ENCODE results near the gene TUFM. TPM values are rescaled to one million over a fixed set of nuclear protein-coding genes. Genes with fewer than 3 reads are reported as not detected.

TUFM gene
- total RNA-seq, 1 experiment from 2014 or later: 342 TPM

DNA sequence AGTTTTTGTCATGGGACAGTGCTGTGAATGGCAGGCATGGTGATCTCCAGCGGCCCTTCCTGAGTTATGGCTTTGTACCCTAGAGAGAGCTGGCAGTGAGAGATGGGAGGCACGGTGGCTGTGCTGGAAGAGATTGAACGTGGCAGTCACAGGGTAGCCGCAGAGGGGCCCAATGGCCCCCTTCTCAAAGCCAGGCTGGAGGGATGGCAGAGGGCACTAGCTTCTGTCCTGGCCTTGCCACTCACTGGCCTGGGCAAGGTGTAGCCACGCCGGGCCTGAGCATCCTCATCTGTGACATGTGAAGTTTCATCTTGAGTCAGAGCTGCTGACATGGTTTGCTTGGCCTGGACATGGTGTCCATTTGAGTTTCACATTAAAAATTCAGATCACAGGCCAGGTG lies 28.3 kb upstream of the TUFM start:
- H3K27ac ChIP-seq: no peak overlapping the region
- no peak overlapping the region for H3K4me3 ChIP-seq
- H2AFZ ChIP-seq: no peak overlapping the region
- ChIA-PET CTCF (no interaction called here), POLR2A (ENCODE audit: unreplicated experiment) (interaction anchor here (0.6 kb wide), 1 partner anchor 25 kb away, joined by 5 read pairs; no protein-coding TSS in a partner anchor)
- peaks cover 3% of the 10 kb centered on the region; the same call in 1 of the 2 replicates for H4K20me1 ChIP-seq (ENCODE audit: insufficient read depth)
- no TSS peak for BruUV-seq (replicated peaks)
- H3K9me3 ChIP-seq (ENCODE audit: insufficient read depth, low read depth): no peaks in the 10 kb centered on the region
- no peaks in the 10 kb centered on the region for H3K36me3 ChIP-seq (ENCODE audit: low read depth)
- H3F3A ChIP-seq (ENCODE audit: insufficient read depth, low read depth): peaks cover 17% of the 10 kb centered on the region; the same call in 1 of the 2 replicates
- peaks cover 6% of the 10 kb centered on the region; the same call in 1 of the 2 replicates for H3K4me1 ChIP-seq (replicated peaks; ENCODE audit: insufficient read depth)
- DNase-seq: no peak
- H3K79me2 ChIP-seq (ENCODE audit: low read depth): no peaks in the 10 kb centered on the region
- TF ChIP-seq, protein P1, sequence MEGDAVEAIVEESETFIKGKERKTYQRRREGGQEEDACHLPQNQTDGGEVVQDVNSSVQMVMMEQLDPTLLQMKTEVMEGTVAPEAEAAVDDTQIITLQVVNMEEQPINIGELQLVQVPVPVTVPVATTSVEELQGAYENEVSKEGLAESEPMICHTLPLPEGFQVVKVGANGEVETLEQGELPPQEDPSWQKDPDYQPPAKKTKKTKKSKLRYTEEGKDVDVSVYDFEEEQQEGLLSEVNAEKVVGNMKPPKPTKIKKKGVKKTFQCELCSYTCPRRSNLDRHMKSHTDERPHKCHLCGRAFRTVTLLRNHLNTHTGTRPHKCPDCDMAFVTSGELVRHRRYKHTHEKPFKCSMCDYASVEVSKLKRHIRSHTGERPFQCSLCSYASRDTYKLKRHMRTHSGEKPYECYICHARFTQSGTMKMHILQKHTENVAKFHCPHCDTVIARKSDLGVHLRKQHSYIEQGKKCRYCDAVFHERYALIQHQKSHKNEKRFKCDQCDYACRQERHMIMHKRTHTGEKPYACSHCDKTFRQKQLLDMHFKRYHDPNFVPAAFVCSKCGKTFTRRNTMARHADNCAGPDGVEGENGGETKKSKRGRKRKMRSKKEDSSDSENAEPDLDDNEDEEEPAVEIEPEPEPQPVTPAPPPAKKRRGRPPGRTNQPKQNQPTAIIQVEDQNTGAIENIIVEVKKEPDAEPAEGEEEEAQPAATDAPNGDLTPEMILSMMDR (conservative IDR thresholded peaks at IDR 0.05): no peak
- no peak for TF ChIP-seq EZH2 (IDR thresholded peaks at IDR 0.05; ENCODE audit: low read depth)
- intact Hi-C loops (cut with micrococcal nuclease; ENCODE audit: unreplicated experiment): no loop called here
- no peaks in the 10 kb centered on the region for H3K27me3 ChIP-seq (ENCODE audit: insufficient read depth, low read depth)
- no peak overlapping the region for H3K4me2 ChIP-seq
- H3K9me2 ChIP-seq (ENCODE audit: insufficient read depth): no peaks in the 10 kb centered on the region

DNA sequence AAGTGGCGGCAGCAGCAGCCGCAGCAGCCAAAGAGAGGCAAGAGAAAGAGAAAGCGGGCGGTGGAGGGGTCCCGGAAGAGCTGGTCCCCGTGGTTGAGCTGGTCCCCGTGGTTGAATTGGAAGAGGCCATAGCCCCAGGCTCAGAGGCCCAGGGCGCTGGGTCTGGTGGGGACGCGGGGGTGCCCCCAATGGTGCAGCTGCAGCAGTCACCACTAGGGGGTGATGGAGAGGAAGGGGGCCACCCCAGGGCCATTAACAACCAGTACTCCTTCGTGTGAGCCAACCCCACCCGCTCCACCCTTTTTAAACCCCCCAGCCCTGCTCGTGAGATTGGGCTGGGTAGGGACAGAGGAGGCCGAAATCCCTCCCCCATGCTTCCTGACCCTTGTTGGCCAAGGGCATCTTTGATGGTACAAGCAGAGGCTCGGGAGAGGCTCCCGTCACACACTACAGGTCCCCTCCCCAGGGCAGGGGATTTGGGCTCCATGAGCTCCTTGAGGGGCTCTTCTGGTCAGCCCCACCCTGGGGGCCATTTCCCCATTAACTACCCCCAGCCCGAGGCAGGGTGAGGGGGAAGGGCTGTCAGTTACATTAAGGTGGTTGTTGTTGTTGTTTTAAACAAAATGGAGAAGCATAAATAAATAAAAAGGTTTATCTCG lies 27.5 kb upstream of the TUFM start:
- Histone ChIP-seq H2AFZ (no peak overlapping the region), H3K4me2 (no peak overlapping the region), H3K4me1 (replicated peaks; ENCODE audit: insufficient read depth) (peaks cover under 1% of the 10 kb centered on the region; the same call in 1 of the 2 replicates), H4K20me1 (ENCODE audit: insufficient read depth) (peaks cover 3% of the 10 kb centered on the region; the same call in 1 of the 2 replicates), H3K9me3 (ENCODE audit: insufficient read depth, low read depth) (no peaks in the 10 kb centered on the region), H3K4me3 (no peak overlapping the region), H3K27ac (no peak overlapping the region), H3K9me2 (ENCODE audit: insufficient read depth) (no peaks in the 10 kb centered on the region), H3F3A (ENCODE audit: insufficient read depth, low read depth) (peaks cover 17% of the 10 kb centered on the region; the same call in 1 of the 2 replicates), H3K36me3 (ENCODE audit: low read depth) (0 out of 2 replicates have a peak, but pooled peaks cover 2% of the 10 kb centered on the region), H3K79me2 (ENCODE audit: low read depth) (no peaks in the 10 kb centered on the region), H3K27me3 (ENCODE audit: insufficient read depth, low read depth) (no peaks in the 10 kb centered on the region)
- intact Hi-C loops (cut with micrococcal nuclease; ENCODE audit: unreplicated experiment): no loop called here
- CTCF ChIA-PET: interaction anchor here (0.7 kb wide), 1 partner anchor 78 kb away, joined by 4 read pairs; no protein-coding TSS in a partner anchor
- DNase-seq: peak in 1 of 2 experiments; percentile 44
- POLR2A ChIA-PET (ENCODE audit: unreplicated experiment): interaction anchor here (0.5 kb wide), 1 partner anchor 10 kb away, joined by 13 read pairs; the partner anchor contains the start of gene SH2B1
- no TSS peak for BruUV-seq (replicated peaks)
- TF ChIP-seq, protein P1 (conservative IDR thresholded peaks at IDR 0.05): peak; percentile 81
- no peak for TF ChIP-seq EZH2 (IDR thresholded peaks at IDR 0.05; ENCODE audit: low read depth)

DNA sequence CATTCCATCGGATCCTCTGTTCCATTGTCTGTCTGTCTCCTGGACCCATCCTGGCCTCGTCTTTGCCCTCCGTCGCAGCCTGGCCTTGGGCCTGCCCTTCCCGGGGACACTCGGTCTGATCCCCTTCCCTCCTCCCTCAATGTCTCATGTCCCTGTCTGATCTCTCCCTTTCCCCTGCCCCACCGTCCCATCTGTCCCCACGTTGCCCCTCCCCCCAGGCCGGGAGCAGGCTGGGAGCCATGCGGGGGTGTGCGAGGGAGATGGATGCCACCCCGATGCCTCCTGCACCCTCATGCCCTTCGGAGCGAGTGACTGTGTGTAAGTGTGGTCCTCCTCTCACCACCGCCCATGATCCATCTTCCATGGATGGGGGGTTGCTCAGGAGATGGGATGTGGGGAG lies 26.8 kb upstream of the TUFM start:
- no TSS peak for BruUV-seq (replicated peaks)
- CTCF ChIA-PET: no interaction called here
- H3K79me2 ChIP-seq (ENCODE audit: low read depth): no peaks in the 10 kb centered on the region

More for the DNA sequence above, 26.8 kb upstream of the TUFM start:
- Histone ChIP-seq H3K27ac (no peak overlapping the region), H4K20me1 (ENCODE audit: insufficient read depth) (peaks cover 3% of the 10 kb centered on the region; the same call in 1 of the 2 replicates), H3K27me3 (ENCODE audit: insufficient read depth, low read depth) (no peaks in the 10 kb centered on the region), H3K36me3 (ENCODE audit: low read depth) (0 out of 2 replicates have a peak, but pooled peaks cover 4% of the 10 kb centered on the region), H3K4me3 (no peak overlapping the region), H3K4me1 (replicated peaks; ENCODE audit: insufficient read depth) (no peaks in the 10 kb centered on the region), H3K4me2 (no peak overlapping the region), H3K9me2 (ENCODE audit: insufficient read depth) (no peaks in the 10 kb centered on the region), H3K9me3 (ENCODE audit: insufficient read depth, low read depth) (no peaks in the 10 kb centered on the region), H3F3A (ENCODE audit: insufficient read depth, low read depth) (peaks cover 17% of the 10 kb centered on the region; the same call in 1 of the 2 replicates), H2AFZ (no peak overlapping the region)
- DNase-seq: no peak
- intact Hi-C loops (cut with micrococcal nuclease; ENCODE audit: unreplicated experiment): no loop called here
- TF ChIP-seq EZH2 (IDR thresholded peaks at IDR 0.05; ENCODE audit: low read depth): no peak
- TF ChIP-seq, protein P1 (conservative IDR thresholded peaks at IDR 0.05): no peak
- POLR2A ChIA-PET (ENCODE audit: unreplicated experiment): interaction anchor here (0.5 kb wide), 1 partner anchor 9 kb away, joined by 13 read pairs; the partner anchor contains the start of gene SH2B1

Measured in PC-9 (cell line).